Fibroblast of lung (primary cell): ENCODE measurements around the gene SPRED2.

Experiments used
- EZH2 ChIP-seq: IDR thresholded peaks from 2 replicates; pipeline ENCODE4 v1.5.1; 2012; ENCODE audit warnings: low read length, control low read depth, mild to moderate bottlenecking; ENCODE audit errors: missing control alignments
- TF ChIP-seq, protein P1 (sequence below), 2 donors: IDR thresholded peaks in 1 of 2; conservative IDR thresholded peaks in 1 of 2; 1 replicate in 1 of 2; 2 replicates in 1 of 2; pipeline ENCODE4 v1.5.1; 2011 to 2012; ENCODE audit warnings: low read length in 2 of 2, control low read depth in 1 of 2, inconsistent platforms in 1 of 2, low read depth in 1 of 2, mild to moderate bottlenecking in 1 of 2

DNA sequence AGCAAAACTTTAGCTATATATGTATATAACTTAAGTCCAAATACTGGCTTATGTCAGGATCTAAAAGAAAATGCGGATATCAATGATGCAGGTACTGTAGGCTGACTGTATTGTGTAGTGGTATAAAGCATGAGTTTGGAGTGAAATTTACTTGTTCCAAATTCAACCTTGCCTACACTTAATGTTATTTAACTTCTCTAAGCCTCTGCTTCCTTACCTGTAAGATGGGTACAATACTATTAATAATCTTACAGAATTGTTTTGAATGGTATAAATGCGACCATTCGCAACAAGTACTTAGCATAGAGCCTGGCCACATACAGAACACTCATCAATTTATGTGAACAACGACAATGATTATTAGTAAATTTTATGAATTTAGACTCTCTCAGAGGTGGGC, 62.4 kb downstream of the SPRED2 start:
- TF ChIP-seq, protein P1, sequence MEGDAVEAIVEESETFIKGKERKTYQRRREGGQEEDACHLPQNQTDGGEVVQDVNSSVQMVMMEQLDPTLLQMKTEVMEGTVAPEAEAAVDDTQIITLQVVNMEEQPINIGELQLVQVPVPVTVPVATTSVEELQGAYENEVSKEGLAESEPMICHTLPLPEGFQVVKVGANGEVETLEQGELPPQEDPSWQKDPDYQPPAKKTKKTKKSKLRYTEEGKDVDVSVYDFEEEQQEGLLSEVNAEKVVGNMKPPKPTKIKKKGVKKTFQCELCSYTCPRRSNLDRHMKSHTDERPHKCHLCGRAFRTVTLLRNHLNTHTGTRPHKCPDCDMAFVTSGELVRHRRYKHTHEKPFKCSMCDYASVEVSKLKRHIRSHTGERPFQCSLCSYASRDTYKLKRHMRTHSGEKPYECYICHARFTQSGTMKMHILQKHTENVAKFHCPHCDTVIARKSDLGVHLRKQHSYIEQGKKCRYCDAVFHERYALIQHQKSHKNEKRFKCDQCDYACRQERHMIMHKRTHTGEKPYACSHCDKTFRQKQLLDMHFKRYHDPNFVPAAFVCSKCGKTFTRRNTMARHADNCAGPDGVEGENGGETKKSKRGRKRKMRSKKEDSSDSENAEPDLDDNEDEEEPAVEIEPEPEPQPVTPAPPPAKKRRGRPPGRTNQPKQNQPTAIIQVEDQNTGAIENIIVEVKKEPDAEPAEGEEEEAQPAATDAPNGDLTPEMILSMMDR (conservative IDR thresholded peaks at IDR 0.05 in 1 of 2, IDR thresholded peaks at IDR 0.05 in 1 of 2; ENCODE audit: low read depth in 1 of 2, low read length in 2 of 2): no peak
- no peak for TF ChIP-seq EZH2
